Measurements from ENCODE around the gene ZBTB17.

ZBTB17 gene

DNA sequence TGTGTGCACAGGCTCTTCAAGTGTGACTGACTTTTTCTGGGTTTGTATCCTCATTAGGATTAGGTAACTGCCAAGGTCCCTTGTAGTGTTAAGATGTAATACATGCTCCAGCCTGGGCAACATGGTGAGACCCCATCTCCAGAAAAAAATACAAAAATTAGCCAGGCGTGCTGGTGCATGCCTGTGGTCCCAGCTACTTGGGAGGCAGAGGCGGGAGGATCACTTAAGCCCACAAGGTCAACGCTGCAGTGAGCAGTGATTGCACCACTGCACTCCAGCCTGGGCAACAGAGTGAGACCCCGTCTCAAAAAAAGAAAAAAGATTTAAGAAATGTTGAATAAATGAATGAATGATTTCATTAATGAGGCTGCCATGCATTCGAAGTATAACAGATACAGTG, 15.1 kb downstream of the ZBTB17 start:
- DNase-seq (ENCODE audit: low spot score): no peak

DNA sequence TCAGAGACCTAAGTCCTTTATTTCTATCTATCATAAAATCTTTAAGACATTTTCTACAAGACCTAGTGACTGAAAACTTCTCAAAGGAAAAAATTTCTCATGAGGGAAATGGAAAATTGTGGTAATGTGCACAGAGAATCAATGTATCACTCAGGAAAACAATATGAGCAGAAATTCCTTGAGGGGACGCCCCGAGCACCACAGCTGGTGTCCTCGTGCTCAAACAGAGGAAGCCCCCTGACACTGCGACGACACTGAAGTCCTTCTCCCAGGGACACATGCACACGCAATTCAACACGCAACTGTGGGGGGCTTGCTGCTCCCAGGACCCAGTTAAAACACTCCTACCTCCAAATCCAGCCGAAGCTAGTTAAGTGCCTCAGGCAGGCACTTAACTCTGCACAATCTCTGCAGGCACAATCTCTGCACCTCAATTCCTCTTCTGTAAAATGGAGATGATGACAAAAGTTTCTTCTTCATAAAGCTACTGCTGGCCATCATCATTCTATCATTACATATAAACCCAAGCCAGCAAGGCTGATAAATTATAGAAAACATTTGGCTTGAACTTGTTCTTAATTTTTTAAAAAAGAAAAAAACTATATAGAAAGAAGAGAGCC, 16.0 kb downstream of the ZBTB17 start:
- no peak for DNase-seq (ENCODE audit: low spot score)

- no peak for DNase-seq (ENCODE audit: low spot score)
Measured at GRCh38 chr1:15959424-15959823, 16.5 kb downstream of the ZBTB17 start.

DNA sequence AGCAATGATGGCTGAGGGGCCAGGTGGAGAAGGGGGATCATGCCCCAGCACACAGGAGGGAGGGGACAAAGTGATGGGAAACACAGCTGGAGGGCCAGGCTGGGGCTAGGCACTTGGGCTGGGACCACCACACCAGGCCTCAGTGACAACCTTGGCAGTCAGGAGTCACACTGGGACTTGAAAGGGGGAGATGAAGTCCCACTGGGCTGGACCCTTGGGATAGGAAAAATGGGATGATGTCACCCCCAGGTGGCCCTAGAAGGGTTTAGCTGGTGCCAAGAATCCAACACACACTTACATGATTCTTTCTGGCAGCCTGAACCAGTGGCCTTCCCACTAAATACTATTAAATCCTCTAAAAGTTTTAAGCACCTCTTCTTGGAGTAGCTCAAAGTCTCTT, 17.1 kb downstream of the ZBTB17 start:
- DNase-seq (ENCODE audit: low spot score): no peak

- no peak for DNase-seq (ENCODE audit: low spot score)
Measured at GRCh38 chr1:15958111-15958510, 17.8 kb downstream of the ZBTB17 start.

DNA sequence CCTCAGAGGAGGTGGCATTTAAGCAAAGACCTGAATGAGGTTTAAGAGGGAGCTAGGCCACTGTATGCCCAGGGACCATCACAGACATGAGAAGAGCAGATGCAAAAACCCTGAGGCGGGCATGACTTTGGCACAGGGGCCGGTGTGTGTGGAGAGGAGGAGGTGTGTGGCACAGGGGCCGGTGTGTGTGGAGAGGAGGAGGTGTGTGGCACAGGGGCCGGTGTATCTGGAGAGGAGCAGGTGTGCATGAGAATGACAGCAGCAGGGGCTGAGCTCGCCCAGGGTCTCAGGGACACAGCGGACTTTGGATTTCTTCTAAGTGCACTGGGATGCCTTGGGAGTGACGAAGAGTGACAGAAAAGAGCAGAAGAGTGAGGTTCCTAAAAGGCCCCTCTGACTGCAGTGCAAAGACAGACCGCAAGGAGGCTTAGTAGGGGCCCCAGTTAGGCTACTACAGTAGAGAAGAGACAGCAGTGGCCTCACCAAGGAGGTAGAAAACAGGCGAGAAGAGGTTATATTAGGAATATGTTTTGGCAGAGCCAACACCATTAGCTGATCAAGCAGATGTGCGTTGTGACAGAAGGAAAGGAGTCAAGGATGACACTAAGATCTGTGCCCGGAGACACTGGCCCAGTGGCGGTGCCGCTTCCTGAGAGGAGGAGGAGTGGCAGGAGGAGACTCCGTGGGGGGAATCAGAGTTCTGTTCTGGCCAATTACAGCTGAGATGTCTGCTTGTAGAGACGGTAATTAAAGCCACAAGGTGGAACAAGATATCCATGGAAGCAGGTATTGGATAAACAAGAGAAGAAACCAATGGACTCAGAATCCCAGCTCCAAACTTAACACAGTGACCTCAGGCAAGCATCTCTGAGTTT, 18.4 kb downstream of the ZBTB17 start:
- DNase-seq (ENCODE audit: low spot score): no peak

- no peak for DNase-seq (ENCODE audit: low spot score)
Measured at GRCh38 chr1:15956150-15956549, 19.8 kb downstream of the ZBTB17 start.

DNA sequence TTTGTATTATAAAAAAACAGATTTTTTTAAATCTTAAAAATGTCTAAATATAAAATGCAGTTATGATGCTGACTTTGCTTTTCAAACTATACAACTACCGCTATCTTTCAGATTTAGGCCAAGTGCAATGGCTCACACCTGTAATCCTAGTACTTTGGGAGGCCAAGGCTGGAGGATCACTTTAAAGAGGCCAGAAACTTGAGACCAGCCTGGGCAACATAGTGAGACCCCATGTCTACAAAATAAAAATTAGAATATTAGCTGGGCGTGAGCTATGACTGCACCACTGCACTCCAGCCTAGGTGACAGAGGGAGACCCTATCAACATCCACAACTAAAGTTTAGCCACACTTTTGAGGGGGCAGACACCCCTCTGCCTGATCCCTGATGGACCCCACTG, 20.3 kb downstream of the ZBTB17 start:
- no peak for DNase-seq (ENCODE audit: low spot score)

GRCh38 chr1:15954316-15954715, 21.6 kb downstream of the ZBTB17 start:
- DNase-seq (ENCODE audit: low spot score): no peak

- DNase-seq (ENCODE audit: low spot score): no peak
Measured at GRCh38 chr1:15953791-15954241, 22.1 kb downstream of the ZBTB17 start.

GRCh38 chr1:15953294-15953771, 22.6 kb downstream of the ZBTB17 start:
- no peak for DNase-seq (ENCODE audit: low spot score)

GRCh38 chr1:15952317-15953258, 23.3 kb downstream of the ZBTB17 start:
- no peak for DNase-seq (ENCODE audit: low spot score)

- no peak for DNase-seq (ENCODE audit: low spot score)
Measured at GRCh38 chr1:15951341-15952153, 24.4 kb downstream of the ZBTB17 start.

GRCh38 chr1:15950763-15951295, 25.1 kb downstream of the ZBTB17 start:
- no peak for DNase-seq (ENCODE audit: low spot score)

DNA sequence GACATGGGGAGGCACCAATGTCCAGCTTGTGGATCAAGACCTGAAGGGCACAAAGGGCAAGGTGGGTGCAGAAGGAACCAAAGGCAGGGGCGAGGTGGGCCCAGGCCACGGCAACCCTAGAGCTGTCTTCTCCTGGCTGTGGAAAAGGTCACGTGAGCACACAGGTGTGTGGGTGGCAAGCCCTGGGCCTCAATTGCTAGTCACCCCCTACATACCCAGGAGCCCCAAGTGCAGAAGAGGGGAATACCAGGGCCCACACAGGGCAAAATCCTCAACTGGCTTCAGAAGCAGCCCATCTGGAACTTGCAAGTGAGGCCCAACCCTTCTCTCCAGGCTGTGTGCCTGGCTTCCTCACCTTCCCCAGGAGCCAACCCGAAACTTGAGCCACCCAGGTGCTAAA, 25.6 kb downstream of the ZBTB17 start:
- DNase-seq (ENCODE audit: low spot score): no peak

- DNase-seq (ENCODE audit: low spot score): peak; percentile 67
Measured at GRCh38 chr1:15949453-15950245, 26.3 kb downstream of the ZBTB17 start.

DNA sequence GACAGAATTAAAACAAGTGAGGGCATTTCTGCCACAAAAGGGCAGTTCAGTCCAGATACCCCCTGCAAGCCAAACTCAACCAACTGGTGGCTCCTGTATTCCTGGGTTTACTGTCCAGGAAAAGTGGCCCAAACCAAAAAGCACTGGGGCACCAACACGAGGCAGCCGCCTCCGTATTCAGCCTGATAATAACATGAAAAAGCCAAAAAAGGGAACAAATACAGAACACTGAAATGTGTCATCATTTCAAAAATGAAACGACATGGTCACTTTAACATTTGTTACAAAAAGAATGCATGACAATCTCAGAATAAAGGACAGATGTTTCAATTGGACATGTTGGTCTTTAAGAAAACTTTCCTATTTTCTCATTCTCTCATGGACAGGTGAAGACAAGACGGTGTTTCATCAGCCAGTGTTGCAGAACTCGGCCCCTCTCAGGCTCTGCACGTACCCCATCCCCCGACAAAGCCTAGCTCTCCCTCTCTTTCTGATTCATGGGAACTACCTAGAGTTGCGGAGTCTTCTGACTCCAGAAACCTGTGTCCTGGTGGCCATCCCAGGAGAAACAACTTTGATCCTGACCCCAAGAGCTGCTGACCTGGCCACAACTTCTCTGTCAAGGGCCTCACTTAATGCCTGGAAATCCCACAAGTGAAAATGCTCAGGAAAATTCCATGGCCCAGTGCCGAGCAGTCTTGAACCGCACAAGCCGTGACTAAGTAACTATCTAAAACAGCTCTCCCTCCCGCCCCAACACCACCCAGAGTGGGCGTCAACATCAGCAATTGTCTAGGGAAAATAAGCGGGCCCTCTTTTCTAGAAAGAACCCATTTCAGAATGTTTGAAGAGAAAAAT, 27.1 kb downstream of the ZBTB17 start:
- no peak for DNase-seq (ENCODE audit: low spot score)

GRCh38 chr1:15948091-15948591, 27.8 kb downstream of the ZBTB17 start:
- no peak for DNase-seq (ENCODE audit: low spot score)
